NT2/D1 (cell line): ENCODE data around the gene UACA.

Experiments used
- DNase-seq: peaks from one replicate; pipeline ENCODE4 v3.0.0-alpha.2; 2011; ENCODE audit warnings: low read depth, low spot score
- H3K27me3 ChIP-seq: 2 replicates; pipeline ENCODE4 v1.6.0; 2011; ENCODE audit warnings: mild to moderate bottlenecking; ENCODE audit not compliant: insufficient read length, insufficient read depth
- H3K36me3 ChIP-seq: 2 replicates; pipeline ENCODE4 v1.6.1; 2011; ENCODE audit warnings: mild to moderate bottlenecking, low read length, mixed read lengths; ENCODE audit not compliant: insufficient read depth, insufficient read length
- H3K4me1 ChIP-seq: 2 replicates; pipeline ENCODE4 v1.5.1; 2011; ENCODE audit not compliant: insufficient read depth, insufficient read length
- H3K4me3 ChIP-seq: 2 replicates; pipeline ENCODE4 v1.5.1; 2011; ENCODE audit warnings: low read depth; ENCODE audit not compliant: insufficient read length
- H3K9ac ChIP-seq: 2 replicates; pipeline ENCODE4 v1.6.0; 2011; ENCODE audit warnings: low read depth; ENCODE audit not compliant: insufficient read length
- H3K9me3 ChIP-seq: 2 replicates; pipeline ENCODE4 v1.5.1; 2011; ENCODE audit warnings: mild to moderate bottlenecking, low read length; ENCODE audit not compliant: insufficient read depth
- SUZ12 ChIP-seq: IDR thresholded peaks from 2 replicates; pipeline ENCODE4 v1.6.1; 2011; ENCODE audit not compliant: insufficient read length, insufficient read depth; ENCODE audit errors: extremely low read depth
- YY1 ChIP-seq: IDR thresholded peaks from 2 replicates; pipeline ENCODE4 v1.6.1; 2011; ENCODE audit not compliant: insufficient read length, insufficient read depth
- ZNF274 ChIP-seq: IDR thresholded peaks from 2 replicates; pipeline ENCODE4 v1.6.1; 2011; ENCODE audit warnings: mild to moderate bottlenecking, low read depth, low read length

The UACA gene

DNA sequence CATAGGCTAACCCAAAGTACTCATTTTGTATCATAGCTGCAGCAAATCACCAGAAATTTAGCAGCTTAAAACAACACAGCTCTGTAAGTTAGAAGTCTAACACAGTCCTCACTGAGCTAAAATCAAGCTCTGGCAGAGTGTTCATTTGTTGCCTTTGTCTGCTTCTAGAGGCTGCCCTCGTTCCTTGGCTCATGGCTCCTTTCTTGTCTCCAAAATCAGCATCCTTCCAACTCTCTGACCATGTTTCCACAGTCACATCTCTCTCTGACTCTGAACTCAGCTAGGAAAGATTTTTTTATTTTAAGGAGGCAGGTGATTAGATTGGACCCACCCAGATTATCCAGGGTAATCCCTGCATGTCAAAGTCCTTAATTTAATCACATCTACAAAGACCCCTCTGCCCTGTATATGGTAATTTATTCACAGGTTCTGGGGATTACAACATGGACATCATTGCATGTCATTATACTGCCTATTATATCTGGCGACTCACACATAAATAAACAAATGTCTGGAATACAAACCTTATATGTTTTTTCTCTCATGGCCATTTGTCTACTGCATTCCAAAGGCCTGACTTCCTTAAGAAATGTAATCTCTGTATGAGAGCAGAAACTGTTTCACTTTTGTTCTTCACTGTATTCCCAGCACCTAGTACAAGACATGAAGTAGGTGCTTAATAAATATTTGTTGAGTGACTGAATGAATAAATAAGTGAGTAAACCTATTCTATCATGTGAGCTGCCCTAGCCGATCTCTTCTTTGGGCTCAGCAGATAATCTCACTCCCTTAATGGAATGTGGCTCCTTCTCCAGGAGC lies 15.1 kb upstream of the UACA start:
- Histone ChIP-seq H3K27me3 (no peaks in the 10 kb centered on the region), H3K36me3 (no peaks in the 10 kb centered on the region), H3K9me3 (no peaks in the 10 kb centered on the region), H3K9ac (no peak overlapping the region), H3K4me1 (no peaks in the 10 kb centered on the region), H3K4me3 (no peak overlapping the region)
- DNase-seq = no peak
- TF ChIP-seq YY1 = no peak
- TF ChIP-seq SUZ12 = no peak
- no peak for TF ChIP-seq ZNF274

DNA sequence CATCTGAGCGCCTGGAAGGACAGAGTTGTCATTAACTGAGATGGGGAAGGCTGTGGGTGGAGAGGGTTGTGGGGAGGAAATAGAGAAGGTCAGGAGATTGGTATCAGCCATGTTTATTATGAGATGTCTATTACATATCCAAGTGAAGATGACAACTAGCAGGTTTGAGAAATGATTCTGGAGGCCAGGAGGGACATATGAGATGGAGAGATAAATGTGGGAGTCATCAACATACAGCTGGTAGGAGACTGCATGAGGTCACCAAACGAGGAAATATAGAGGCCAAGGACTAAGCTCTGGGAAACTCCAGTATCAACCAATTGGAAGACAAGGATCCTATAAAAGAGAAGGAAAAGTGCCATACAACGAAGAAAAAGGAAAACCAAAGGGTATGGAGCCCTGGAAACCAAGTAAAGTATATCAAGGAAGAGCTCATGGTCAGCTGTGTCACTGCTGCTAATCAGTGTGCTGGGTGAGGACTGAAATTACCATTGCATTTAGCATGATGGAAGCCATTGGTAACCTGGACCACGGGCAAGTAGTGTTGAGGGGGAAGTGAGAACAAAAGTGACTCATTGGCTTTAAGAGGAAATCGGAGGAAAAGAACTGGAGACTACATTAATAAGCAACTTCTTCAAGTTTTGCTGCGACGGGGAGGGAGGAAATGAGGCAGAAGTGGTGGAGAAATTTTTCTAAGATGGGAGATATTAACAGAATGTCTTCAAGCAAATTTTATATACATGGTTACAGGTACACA lies 14.0 kb upstream of the UACA start:
- H3K27me3 ChIP-seq = no peaks in the 10 kb centered on the region
- H3K4me3 ChIP-seq = no peak overlapping the region
- DNase-seq = no peak
- no peaks in the 10 kb centered on the region for H3K36me3 ChIP-seq
- no peaks in the 10 kb centered on the region for H3K9me3 ChIP-seq
- no peaks in the 10 kb centered on the region for H3K4me1 ChIP-seq
- no peak for TF ChIP-seq SUZ12
- no peak for TF ChIP-seq ZNF274
- no peak for TF ChIP-seq YY1
- H3K9ac ChIP-seq = no peak overlapping the region

DNA sequence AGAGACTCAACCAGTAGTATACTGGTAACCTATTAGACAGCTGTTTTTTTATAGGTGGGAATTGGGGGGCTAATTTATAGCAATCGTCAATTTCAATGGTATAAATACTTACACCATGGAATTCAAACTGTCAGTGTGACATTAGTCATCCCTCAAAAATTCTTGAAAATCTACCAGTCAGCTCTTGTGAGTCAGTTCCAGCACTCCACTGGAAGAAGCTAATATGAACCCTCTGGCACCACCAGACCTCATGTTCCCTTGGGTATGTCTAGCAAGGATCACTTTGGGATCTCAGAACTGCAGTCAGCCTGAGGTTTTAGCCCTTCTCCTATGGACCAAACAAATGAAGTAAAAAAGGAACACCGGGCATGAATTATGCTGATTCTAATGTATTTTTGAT lies 11.8 kb upstream of the UACA start:
- H3K27me3 ChIP-seq = no peaks in the 10 kb centered on the region
- H3K9ac ChIP-seq = no peak overlapping the region
- no peaks in the 10 kb centered on the region for H3K4me1 ChIP-seq
- no peak overlapping the region for H3K4me3 ChIP-seq
- TF ChIP-seq ZNF274 (no peak), SUZ12 (no peak), YY1 (no peak)
- no peak for DNase-seq
- no peaks in the 10 kb centered on the region for H3K36me3 ChIP-seq
- no peaks in the 10 kb centered on the region for H3K9me3 ChIP-seq

DNA sequence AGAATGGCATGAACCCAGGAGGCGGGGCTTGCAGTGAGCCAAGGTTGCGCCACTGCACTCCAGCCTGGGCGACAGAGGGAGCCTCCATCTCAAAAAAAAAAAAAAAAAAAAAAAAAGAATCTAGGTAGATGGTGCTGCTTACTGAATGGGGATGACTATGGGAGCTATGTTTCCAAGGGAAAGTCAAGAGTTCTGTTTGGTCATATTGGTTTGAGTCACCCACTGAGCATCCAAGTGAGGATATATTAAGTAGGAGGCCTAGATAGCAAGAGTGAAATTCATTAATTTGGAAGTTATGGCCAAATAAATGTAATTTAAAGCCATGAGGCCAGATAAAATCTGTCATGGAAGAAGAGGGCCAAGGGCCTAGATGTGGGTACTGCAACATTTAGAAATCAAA lies 9.0 kb upstream of the UACA start:
- no peak for DNase-seq
- Histone ChIP-seq H3K9ac (no peak overlapping the region), H3K4me1 (no peaks in the 10 kb centered on the region), H3K9me3 (no peaks in the 10 kb centered on the region), H3K36me3 (no peaks in the 10 kb centered on the region), H3K4me3 (no peak overlapping the region), H3K27me3 (no peaks in the 10 kb centered on the region)
- TF ChIP-seq YY1 (no peak), SUZ12 (no peak), ZNF274 (no peak)

DNA sequence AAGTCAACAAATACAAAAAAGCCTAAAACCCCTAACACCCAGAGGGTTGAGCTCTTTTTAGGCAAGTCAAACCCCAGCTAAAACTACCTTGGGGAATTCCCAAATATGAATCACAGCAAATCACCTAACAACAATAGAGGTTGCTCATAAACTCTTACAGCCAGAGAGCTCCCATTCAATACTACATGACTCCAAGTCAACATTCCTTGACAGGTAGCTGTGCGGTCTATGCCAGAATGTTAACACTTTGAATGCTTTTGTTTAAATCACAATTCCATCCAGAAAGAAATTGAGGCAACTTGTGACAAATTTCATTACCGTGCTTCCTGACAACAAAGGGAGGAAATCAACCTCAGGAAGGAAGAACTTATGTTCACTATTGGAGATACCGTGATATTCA lies 7.5 kb upstream of the UACA start:
- no peaks in the 10 kb centered on the region for H3K27me3 ChIP-seq
- no peaks in the 10 kb centered on the region for H3K9me3 ChIP-seq
- DNase-seq = no peak
- no peak overlapping the region for H3K4me3 ChIP-seq
- TF ChIP-seq YY1 (no peak), SUZ12 (no peak), ZNF274 (no peak)
- no peaks in the 10 kb centered on the region for H3K4me1 ChIP-seq
- H3K36me3 ChIP-seq = no peaks in the 10 kb centered on the region
- no peak overlapping the region for H3K9ac ChIP-seq

DNA sequence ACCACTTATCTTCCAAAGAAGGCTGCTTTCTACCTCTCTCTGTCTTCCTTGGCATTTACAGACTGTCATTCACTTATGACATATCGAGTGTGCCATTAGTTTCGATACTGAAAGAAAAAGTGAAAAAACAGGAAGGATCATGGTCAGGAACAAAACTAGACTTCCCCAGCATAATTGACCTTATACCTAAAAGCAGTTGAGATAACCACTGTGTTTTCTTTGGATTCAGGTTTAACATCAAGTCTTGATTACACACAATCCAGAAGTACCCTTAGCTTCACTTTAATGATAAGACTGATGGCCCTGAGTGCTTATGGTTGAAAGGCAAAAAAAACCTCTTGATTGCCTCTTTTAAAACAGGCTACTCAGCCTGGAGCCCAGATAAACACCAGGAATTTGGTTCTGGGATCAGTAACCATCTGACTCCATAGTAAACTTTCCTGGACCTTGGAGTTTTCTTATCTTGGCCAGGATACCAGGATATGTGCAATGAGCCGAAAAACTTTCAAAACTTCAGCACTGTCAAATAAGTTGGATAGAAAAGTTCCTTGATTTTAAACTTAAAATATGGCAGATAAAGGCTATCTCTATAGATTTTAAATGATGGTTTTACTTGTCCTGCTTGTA lies 5.0 kb upstream of the UACA start:
- no peak for DNase-seq
- Histone ChIP-seq H3K4me1 (no peaks in the 10 kb centered on the region), H3K36me3 (no peaks in the 10 kb centered on the region), H3K9me3 (no peaks in the 10 kb centered on the region), H3K4me3 (no peak overlapping the region), H3K27me3 (no peaks in the 10 kb centered on the region), H3K9ac (no peak overlapping the region)
- TF ChIP-seq YY1 = no peak
- TF ChIP-seq ZNF274 = no peak
- TF ChIP-seq SUZ12 = no peak

DNA sequence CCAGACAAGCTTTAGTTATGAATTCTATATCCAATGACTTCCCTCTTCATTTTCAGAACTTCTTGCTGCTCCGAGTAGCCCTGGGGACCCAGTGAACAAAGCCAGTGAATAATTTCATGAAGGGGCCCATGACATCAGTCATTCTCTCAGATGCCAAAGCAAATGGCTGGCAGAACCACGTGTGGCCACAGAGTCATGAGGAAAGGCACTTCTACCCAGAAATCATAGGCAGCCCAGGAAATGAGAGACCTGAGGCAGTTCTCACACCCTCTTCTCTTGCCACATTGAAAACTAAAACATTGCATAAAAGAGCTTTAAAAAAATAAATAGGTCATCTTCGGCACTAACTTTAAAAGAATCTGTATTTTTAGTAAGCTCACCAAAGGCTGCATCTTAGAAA lies 4.3 kb upstream of the UACA start:
- DNase-seq = no peak
- no peaks in the 10 kb centered on the region for H3K4me1 ChIP-seq
- no peak for TF ChIP-seq ZNF274
- no peak for TF ChIP-seq SUZ12
- TF ChIP-seq YY1 = no peak
- no peak overlapping the region for H3K9ac ChIP-seq
- no peak overlapping the region for H3K4me3 ChIP-seq
- no peaks in the 10 kb centered on the region for H3K36me3 ChIP-seq
- no peaks in the 10 kb centered on the region for H3K27me3 ChIP-seq
- H3K9me3 ChIP-seq = no peaks in the 10 kb centered on the region
